B cell (primary cell): ENCODE results near the gene PIPOX. TPM values are rescaled to one million over a fixed set of nuclear protein-coding genes. Genes with fewer than 3 reads are reported as not detected.

Experiments
- ATAC-seq: fragments of 200-7000 bp; cut with Tn5 transposase; one replicate; pipeline ENCODE4 v1.10.0; 2021; ENCODE audit warnings: low read depth, mild to moderate bottlenecking, moderate number of reproducible peaks, moderate library complexity
- CTCF ChIA-PET: fragments of 350-600 bp; sonication (Branson Sonifier 250); formaldehyde crosslinking; loops from one replicate; lab custom pipeline; 2021; ENCODE audit warnings: antibody characterized with exemption, inconsistent platforms; lab: Charles Lee
- POLR2A ChIA-PET: fragments of 350-600 bp; sonication (Branson Sonifier 250); formaldehyde crosslinking; loops from one replicate; lab custom pipeline; 2021; ENCODE audit warnings: antibody characterized with exemption; lab: Charles Lee
- DNase-seq: peaks from one replicate; pipeline ENCODE4 v3.0.0; 2013
- H2AFZ ChIP-seq: 2 replicates; pipeline ENCODE4 v1.6.1; 2012; ENCODE audit warnings: mild to moderate bottlenecking, low read depth, low read length; ENCODE audit not compliant: insufficient read depth, poor library complexity, severe bottlenecking
- H3K27ac ChIP-seq, 2 donors: 1 replicate in 1 of 2; 2 replicates in 1 of 2; pipeline ENCODE4 v1.5.1; 2012 to 2013; ENCODE audit warnings: low read length in 2 of 2, mild to moderate bottlenecking in 2 of 2, moderate library complexity in 1 of 2
- H3K27me3 ChIP-seq, 4 experiments: fragments of 200-600 bp in 1 of 4; sonication (generic) in 1 of 4; replicated peaks in 1 of 4; 1 replicate in 2 of 4; 2 replicates in 2 of 4; pipeline versions ENCODE4 v1.6.1 to v1.7.0; 2013 to 2016; ENCODE audit warnings: low read length in 3 of 4, mild to moderate bottlenecking in 2 of 4, mixed read lengths in 1 of 4, moderate library complexity in 1 of 4; ENCODE audit not compliant: insufficient read depth in 4 of 4, control insufficient read depth in 3 of 4; ENCODE audit errors: control extremely low read depth in 1 of 4
- H3K36me3 ChIP-seq, 2 experiments: replicated peaks in 1 of 2; 1 replicate in 1 of 2; 2 replicates in 1 of 2; pipeline versions ENCODE4 v1.6.1 to v1.7.1; 2013; ENCODE audit warnings: low read length in 1 of 2; ENCODE audit not compliant: insufficient read depth in 2 of 2, control insufficient read depth in 1 of 2; ENCODE audit errors: control extremely low read depth in 1 of 2, extremely low read depth in 1 of 2
- H3K4me1 ChIP-seq, 2 donors: fragments of 200-600 bp in 1 of 2; sonication (generic) in 1 of 2; 1 replicate in 1 of 2; 2 replicates in 1 of 2; pipeline versions ENCODE4 v1.5.1 to v1.6.1; 2013 to 2017; ENCODE audit warnings: low read length in 2 of 2; ENCODE audit not compliant: control insufficient read depth in 2 of 2, insufficient read depth in 2 of 2
- H3K4me2 ChIP-seq: replicated peaks from 2 replicates; pipeline ENCODE3; 2012; ENCODE audit warnings: mild to moderate bottlenecking, low read depth, low read length; ENCODE audit not compliant: poor library complexity, severe bottlenecking
- H3K4me3 ChIP-seq, 5 experiments: fragments of 200-600 bp in 1 of 5; sonication (generic) in 1 of 5; 1 replicate in 3 of 5; 2 replicates in 2 of 5; pipeline versions ENCODE4 v1.5.1 to v1.7.0; 2011 to 2016; ENCODE audit warnings: low read length in 4 of 5, mild to moderate bottlenecking in 4 of 5, low read depth in 2 of 5, control low read depth in 1 of 5, moderate library complexity in 1 of 5; ENCODE audit not compliant: insufficient read depth in 1 of 5; ENCODE audit errors: control extremely low read depth in 1 of 5, extremely low read depth in 1 of 5
- H3K79me2 ChIP-seq: fragments of 200-600 bp; sonication (generic); one replicate; pipeline ENCODE4 v1.6.0; 2016; ENCODE audit warnings: low read length; ENCODE audit not compliant: control insufficient read depth, insufficient read depth
- H3K9ac ChIP-seq: fragments of 200-600 bp; sonication (generic); 2 replicates; pipeline ENCODE4 v1.6.1; 2017; ENCODE audit warnings: mild to moderate bottlenecking, low read length, moderate library complexity
- H3K9me3 ChIP-seq, 3 donors: one replicate each; pipeline versions ENCODE4 v1.6.1 to v1.7.1; 2013; ENCODE audit warnings: low read length in 2 of 3; ENCODE audit not compliant: control insufficient read depth in 2 of 3, insufficient read depth in 1 of 3; ENCODE audit errors: control extremely low read depth in 1 of 3
- H4K20me1 ChIP-seq: 2 replicates; pipeline ENCODE4 v1.6.0; 2012; ENCODE audit warnings: mild to moderate bottlenecking, low read length; ENCODE audit not compliant: insufficient read depth, control insufficient read depth, poor library complexity, severe bottlenecking
- H3K27ac Mint-ChIP-seq: one replicate; pipeline ENCODE4 v1.8.0; 2021; ENCODE audit warnings: mixed read lengths
- H3K27me3 Mint-ChIP-seq: one replicate; pipeline ENCODE4 v1.8.0; 2021; ENCODE audit warnings: mixed read lengths
- H3K4me1 Mint-ChIP-seq: one replicate; pipeline ENCODE4 v1.8.0; 2021; ENCODE audit warnings: mixed read lengths
- H3K4me3 Mint-ChIP-seq: one replicate; pipeline ENCODE4 v1.8.0; 2021; ENCODE audit warnings: mixed read lengths
- H3K9me3 Mint-ChIP-seq: one replicate; pipeline ENCODE4 v1.8.0; 2022; ENCODE audit warnings: mixed read lengths; ENCODE audit not compliant: insufficient read depth
- EZH2 ChIP-seq: IDR thresholded peaks from 2 replicates; pipeline ENCODE4 v1.6.1; 2012; ENCODE audit warnings: borderline replicate concordance, low read depth, mild to moderate bottlenecking, moderate library complexity, low read length; ENCODE audit not compliant: insufficient read depth, poor library complexity, severe bottlenecking
- WGBS: methylation state at CpG from one replicate; pipeline ENCODE4 v1.1.5; 2013; ENCODE audit warnings: missing lambda C conversion rate; ENCODE audit not compliant: insufficient coverage; 5-methylcytosine and 5-hydroxymethylcytosine counted together
- intact Hi-C: fragments of 100-400 bp; cut with micrococcal nuclease; formaldehyde crosslinking; loops from one replicate; pipeline ENCODE4 v1.10.0; 2022
- polyA plus RNA-seq: library from polyadenylated mRNA; depleted of rRNA; stranded (reverse); fragments of >200 nt; gene quantifications from 2 replicates; pipeline ENCODE4 v1.2.3, GENCODE V29; 2012
- total RNA-seq, 2 donors: library from RNA; stranded (reverse); fragments of 120-200 nt in 1 of 2; gene quantifications; 1 replicate in 1 of 2; 2 replicates in 1 of 2; pipeline versions ENCODE4 v1.2.3 to v1.2.4, GENCODE V29; 2013 to 2022
- TF ChIP-seq, protein P1 (sequence below): fragments of 200-600 bp; IDR thresholded peaks from one replicate; pipeline ENCODE4 v1.8.0; 2022; ENCODE audit warnings: antibody characterized with exemption, mild to moderate bottlenecking

PIPOX gene
- total and polyA plus RNA-seq, 2 donors (not counting 1 experiment from before 2014, with no cell fraction given) = 0.95 to 15.0 TPM

DNA sequence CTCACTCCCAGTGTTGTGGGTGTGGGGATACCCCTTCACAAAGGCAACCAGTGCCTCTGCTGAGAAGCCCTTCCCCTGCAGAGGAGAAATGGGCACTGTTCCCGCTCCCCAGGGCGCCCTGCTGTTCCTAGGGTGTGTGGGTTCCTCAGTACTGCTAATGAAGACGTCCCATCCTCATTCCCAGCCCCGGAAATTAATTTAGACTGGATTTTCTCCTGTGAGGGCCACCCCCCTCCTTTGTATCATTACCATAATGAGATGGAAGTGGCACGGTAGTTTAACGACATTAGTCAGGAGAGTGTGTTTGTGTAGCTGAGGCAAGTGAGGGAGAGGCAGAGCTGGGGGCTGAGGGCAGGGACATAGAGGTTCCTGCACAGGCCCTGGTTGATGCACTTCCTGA lies 53.2 kb downstream of the PIPOX start:
- POLR2A ChIA-PET = no interaction called here
- Mint-ChIP-seq H3K4me1 (no peaks in the 10 kb centered on the region), H3K4me3 (no peak overlapping the region), H3K27me3 (no peaks in the 10 kb centered on the region), H3K27ac (no peak overlapping the region), H3K9me3 (no peaks in the 10 kb centered on the region)
- DNase-seq = no peak
- Histone ChIP-seq H3K27ac (no peak overlapping the region), H2AFZ (no peak overlapping the region), H3K9me3 (no peaks in the 10 kb centered on the region), H3K27me3 (no peaks in the 10 kb centered on the region), H3K36me3 (peaks cover 0 to 96% of the 10 kb centered on the region in 2 experiments), H3K79me2 (peaks cover 6% of the 10 kb centered on the region), H3K9ac (no peak overlapping the region), H3K4me1 (no peaks in the 10 kb centered on the region), H3K4me3 (no peak overlapping the region), H3K4me2 (no peak overlapping the region), H4K20me1 (no peaks in the 10 kb centered on the region)
- TF ChIP-seq EZH2 = no peak
- TF ChIP-seq, protein P1, sequence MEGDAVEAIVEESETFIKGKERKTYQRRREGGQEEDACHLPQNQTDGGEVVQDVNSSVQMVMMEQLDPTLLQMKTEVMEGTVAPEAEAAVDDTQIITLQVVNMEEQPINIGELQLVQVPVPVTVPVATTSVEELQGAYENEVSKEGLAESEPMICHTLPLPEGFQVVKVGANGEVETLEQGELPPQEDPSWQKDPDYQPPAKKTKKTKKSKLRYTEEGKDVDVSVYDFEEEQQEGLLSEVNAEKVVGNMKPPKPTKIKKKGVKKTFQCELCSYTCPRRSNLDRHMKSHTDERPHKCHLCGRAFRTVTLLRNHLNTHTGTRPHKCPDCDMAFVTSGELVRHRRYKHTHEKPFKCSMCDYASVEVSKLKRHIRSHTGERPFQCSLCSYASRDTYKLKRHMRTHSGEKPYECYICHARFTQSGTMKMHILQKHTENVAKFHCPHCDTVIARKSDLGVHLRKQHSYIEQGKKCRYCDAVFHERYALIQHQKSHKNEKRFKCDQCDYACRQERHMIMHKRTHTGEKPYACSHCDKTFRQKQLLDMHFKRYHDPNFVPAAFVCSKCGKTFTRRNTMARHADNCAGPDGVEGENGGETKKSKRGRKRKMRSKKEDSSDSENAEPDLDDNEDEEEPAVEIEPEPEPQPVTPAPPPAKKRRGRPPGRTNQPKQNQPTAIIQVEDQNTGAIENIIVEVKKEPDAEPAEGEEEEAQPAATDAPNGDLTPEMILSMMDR = no peak
- intact Hi-C loops = no loop called here
- WGBS = no CpG with 5 or more reads among the region's 6 CpGs
- ATAC-seq = no peak
- CTCF ChIA-PET = interaction anchor here (0.6 to 1.1 kb wide), 3 partner anchors 15 to 137 kb away, joined by 3 to 6 read pairs (median 4); no protein-coding TSS in a partner anchor

DNA sequence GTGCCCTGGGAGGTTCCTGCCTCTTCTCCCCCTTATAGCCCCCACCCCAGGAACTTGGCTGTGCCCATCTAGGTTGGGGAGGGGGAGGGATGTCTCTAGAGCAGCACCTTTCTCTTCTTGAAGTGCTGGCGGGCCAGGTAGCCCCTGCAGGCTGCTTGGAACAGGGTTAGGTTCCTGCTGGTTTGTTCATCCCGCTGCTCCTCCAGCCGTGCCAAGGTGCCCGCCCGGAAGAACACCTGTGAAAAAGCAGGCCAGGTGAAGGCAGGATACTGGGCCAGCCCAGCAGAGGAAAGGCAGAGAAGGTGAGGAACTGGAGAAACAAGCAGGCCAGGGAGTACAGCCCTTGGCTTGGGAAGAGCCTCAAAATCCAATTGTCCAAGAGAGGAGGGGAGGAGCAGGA lies 56.6 kb downstream of the PIPOX start:
- ATAC-seq (no peak), DNase-seq (no peak)
- no peak overlapping the region for H3K4me2 ChIP-seq
- H3K9me3 Mint-ChIP-seq = no peaks in the 10 kb centered on the region
- peaks cover 19% of the 10 kb centered on the region for H4K20me1 ChIP-seq
- H3K4me1 Mint-ChIP-seq = no peaks in the 10 kb centered on the region
- TF ChIP-seq, protein P1 = no peak
- 100% methylated on average over 5 of the region's 5 CpGs for whole genome bisulfite sequencing
- peaks cover 0 to 95% of the 10 kb centered on the region in 2 experiments for H3K36me3 ChIP-seq
- intact Hi-C loops = no loop called here
- H3K27me3 Mint-ChIP-seq = no peaks in the 10 kb centered on the region
- H3K9ac ChIP-seq = no peak overlapping the region
- no peaks in the 10 kb centered on the region for H3K9me3 ChIP-seq
- CTCF ChIA-PET = no interaction called here
- POLR2A ChIA-PET = no interaction called here
- H3K4me1 ChIP-seq = no peaks in the 10 kb centered on the region
- H2AFZ ChIP-seq = no peak overlapping the region
- H3K4me3 ChIP-seq = no peak overlapping the region
- H3K27ac Mint-ChIP-seq = no peak overlapping the region
- no peak overlapping the region for H3K4me3 Mint-ChIP-seq
- H3K27ac ChIP-seq = no peak overlapping the region
- peaks cover 10% of the 10 kb centered on the region for H3K79me2 ChIP-seq
- H3K27me3 ChIP-seq = no peaks in the 10 kb centered on the region
